Measurements from ENCODE around the gene NDOR1.

NDOR1 gene

GRCh38 chr9:137206602-137207001, 1.1 kb downstream of the NDOR1 start:
- no peak overlapping the region for H3K14ac ChIP-seq (ENCODE audit: low read length)
- no peak overlapping the region for H2AFZ ChIP-seq (ENCODE audit: insufficient read depth, low read length, poor library complexity)
- H4K8ac ChIP-seq (ENCODE audit: low read depth, low read length): peak overlapping the region; percentile 99
- no peak overlapping the region for H2BK5ac ChIP-seq (ENCODE audit: low read depth, low read length, poor library complexity)
- DNase-seq: no peak
- no peak overlapping the region for H4K91ac ChIP-seq (ENCODE audit: low read depth, low read length)
- H3K79me2 ChIP-seq (ENCODE audit: control insufficient read depth, insufficient read depth, low read length, poor library complexity): peaks cover 16% of the 10 kb centered on the region
- no peak overlapping the region for H4K12ac ChIP-seq (ENCODE audit: low read depth, low read length)
- H3K9me3 ChIP-seq (ENCODE audit: insufficient read depth, low read depth, low read length): no peaks in the 10 kb centered on the region
- no peaks in the 10 kb centered on the region for H3K27me3 ChIP-seq (ENCODE audit: insufficient read depth, low read length)
- H3K4me2 ChIP-seq (ENCODE audit: low read length): peak overlapping the region; percentile 85
- no peak overlapping the region for H3K27ac ChIP-seq (ENCODE audit: low read depth, low read length)
- H2AK5ac ChIP-seq (ENCODE audit: low read length): no peak overlapping the region
- H3K18ac ChIP-seq (ENCODE audit: low read length): no peak overlapping the region
- H3K4me3 ChIP-seq (ENCODE audit: low read depth, low read length): no peak overlapping the region
- no CpG with 5 or more reads among the region's 7 CpGs for WGBS (ENCODE audit: extremely low coverage, insufficient coverage, insufficient read length)
- H3K4me1 ChIP-seq (ENCODE audit: control insufficient read depth in 1 of 2, insufficient read depth in 2 of 2, low read length in 2 of 2): peaks cover 13 to 15% of the 10 kb centered on the region in 2 experiments
- H3K79me1 ChIP-seq (ENCODE audit: low read length): peaks cover 4% of the 10 kb centered on the region
- H2BK120ac ChIP-seq (ENCODE audit: insufficient read depth, low read length, poor library complexity): no peak overlapping the region
- peaks cover 12 to 20% of the 10 kb centered on the region in 2 experiments for H3K36me3 ChIP-seq (ENCODE audit: control insufficient read depth in 1 of 2, insufficient read depth in 2 of 2, low read length in 2 of 2)
- no peak overlapping the region for H3K23ac ChIP-seq (ENCODE audit: low read length)
- peak overlapping the region; percentile 96 for H3K4ac ChIP-seq (ENCODE audit: low read depth, low read length)
- no peak overlapping the region for H3K9ac ChIP-seq (ENCODE audit: low read length)
- H2BK12ac ChIP-seq (ENCODE audit: low read length): no peak overlapping the region

DNA sequence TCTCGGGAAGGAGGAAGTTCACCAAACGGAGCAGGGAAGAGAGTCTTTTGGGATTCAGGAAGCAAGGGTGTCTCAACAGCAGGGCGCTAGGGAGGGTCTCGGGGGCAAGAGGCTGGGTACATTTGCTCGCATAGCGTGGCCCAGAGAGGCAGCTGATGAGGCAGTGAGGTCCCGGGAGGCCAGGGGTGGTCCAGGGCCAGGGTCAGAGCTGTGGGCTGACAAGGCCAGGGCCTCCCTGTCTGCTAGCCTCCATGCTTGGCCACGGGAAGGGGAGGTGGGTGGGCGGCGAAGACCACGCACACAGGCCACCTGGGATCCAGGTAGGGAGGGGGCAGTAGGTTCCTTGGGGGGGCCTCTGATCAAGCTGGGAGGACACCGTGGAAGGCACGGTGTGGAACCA, 6.0 kb downstream of the NDOR1 start:
- Histone ChIP-seq H2BK5ac (ENCODE audit: low read depth, low read length, poor library complexity) (no peak overlapping the region), H3K4ac (ENCODE audit: low read depth, low read length) (no peak overlapping the region), H3K4me3 (ENCODE audit: low read depth, low read length) (no peak overlapping the region), H3K27me3 (ENCODE audit: insufficient read depth, low read length) (no peaks in the 10 kb centered on the region), H4K91ac (ENCODE audit: low read depth, low read length) (no peak overlapping the region), H4K8ac (ENCODE audit: low read depth, low read length) (no peak overlapping the region), H3K14ac (ENCODE audit: low read length) (no peak overlapping the region), H3K9me3 (ENCODE audit: insufficient read depth, low read depth, low read length) (no peaks in the 10 kb centered on the region), H2BK12ac (ENCODE audit: low read length) (no peak overlapping the region), H2AK5ac (ENCODE audit: low read length) (no peak overlapping the region), H3K4me1 (ENCODE audit: control insufficient read depth in 1 of 2, insufficient read depth in 2 of 2, low read length in 2 of 2) (peaks cover under 1 to 2% of the 10 kb centered on the region in 2 experiments), H3K23ac (ENCODE audit: low read length) (no peak overlapping the region), H3K79me2 (ENCODE audit: control insufficient read depth, insufficient read depth, low read length, poor library complexity) (peaks cover under 1% of the 10 kb centered on the region), H3K36me3 (ENCODE audit: control insufficient read depth in 1 of 2, insufficient read depth in 2 of 2, low read length in 2 of 2) (peaks cover 55 to 68% of the 10 kb centered on the region in 2 experiments), H3K79me1 (ENCODE audit: low read length) (no peaks in the 10 kb centered on the region), H3K4me2 (ENCODE audit: low read length) (no peak overlapping the region), H4K12ac (ENCODE audit: low read depth, low read length) (no peak overlapping the region), H3K18ac (ENCODE audit: low read length) (no peak overlapping the region), H2AFZ (ENCODE audit: insufficient read depth, low read length, poor library complexity) (no peak overlapping the region), H3K9ac (ENCODE audit: low read length) (no peak overlapping the region), H2BK120ac (ENCODE audit: insufficient read depth, low read length, poor library complexity) (no peak overlapping the region), H3K27ac (ENCODE audit: low read depth, low read length) (no peak overlapping the region)
- DNase-seq: no peak
- WGBS (ENCODE audit: extremely low coverage, insufficient coverage, insufficient read length): no CpG with 5 or more reads among the region's 13 CpGs

DNA sequence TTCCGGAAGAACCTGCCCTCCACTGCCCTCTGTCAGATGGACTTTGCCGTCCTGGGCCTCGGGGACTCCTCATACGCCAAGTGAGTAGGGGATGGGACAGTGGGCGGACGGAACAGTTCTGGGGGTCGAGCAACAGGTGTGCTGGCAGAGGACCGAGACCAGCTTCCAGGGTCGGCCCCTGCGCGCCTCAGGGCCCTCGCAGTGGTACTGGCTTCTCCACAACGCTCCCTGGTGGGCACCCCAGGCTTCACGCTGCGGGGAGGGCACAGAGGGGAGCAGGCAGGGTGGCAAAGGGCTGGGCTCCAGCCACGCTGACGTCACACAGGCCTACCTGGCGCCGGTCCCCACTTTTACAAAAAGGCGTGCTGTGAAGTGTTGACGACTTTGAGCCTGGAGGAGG, 7.0 kb downstream of the NDOR1 start:
- Histone ChIP-seq H2AK5ac (ENCODE audit: low read length) (no peak overlapping the region), H3K9me3 (ENCODE audit: insufficient read depth, low read depth, low read length) (no peaks in the 10 kb centered on the region), H3K9ac (ENCODE audit: low read length) (no peak overlapping the region), H3K79me1 (ENCODE audit: low read length) (no peaks in the 10 kb centered on the region), H4K91ac (ENCODE audit: low read depth, low read length) (no peak overlapping the region), H3K27ac (ENCODE audit: low read depth, low read length) (no peak overlapping the region), H2AFZ (ENCODE audit: insufficient read depth, low read length, poor library complexity) (no peak overlapping the region), H3K27me3 (ENCODE audit: insufficient read depth, low read length) (no peaks in the 10 kb centered on the region), H3K18ac (ENCODE audit: low read length) (no peak overlapping the region), H4K8ac (ENCODE audit: low read depth, low read length) (no peak overlapping the region), H3K4me2 (ENCODE audit: low read length) (no peak overlapping the region), H3K4me3 (ENCODE audit: low read depth, low read length) (no peak overlapping the region), H2BK120ac (ENCODE audit: insufficient read depth, low read length, poor library complexity) (no peak overlapping the region), H4K12ac (ENCODE audit: low read depth, low read length) (no peak overlapping the region), H3K4ac (ENCODE audit: low read depth, low read length) (no peak overlapping the region), H3K4me1 (ENCODE audit: control insufficient read depth in 1 of 2, insufficient read depth in 2 of 2, low read length in 2 of 2) (peaks cover 6% of the 10 kb centered on the region in 2 experiments), H2BK12ac (ENCODE audit: low read length) (no peak overlapping the region), H3K14ac (ENCODE audit: low read length) (no peak overlapping the region), H3K79me2 (ENCODE audit: control insufficient read depth, insufficient read depth, low read length, poor library complexity) (no peaks in the 10 kb centered on the region), H2BK5ac (ENCODE audit: low read depth, low read length, poor library complexity) (no peak overlapping the region), H3K23ac (ENCODE audit: low read length) (no peak overlapping the region), H3K36me3 (ENCODE audit: control insufficient read depth in 1 of 2, insufficient read depth in 2 of 2, low read length in 2 of 2) (peaks cover 59 to 66% of the 10 kb centered on the region in 2 experiments)
- no CpG with 5 or more reads among the region's 21 CpGs for WGBS (ENCODE audit: extremely low coverage, insufficient coverage, insufficient read length)
- DNase-seq: no peak

DNA sequence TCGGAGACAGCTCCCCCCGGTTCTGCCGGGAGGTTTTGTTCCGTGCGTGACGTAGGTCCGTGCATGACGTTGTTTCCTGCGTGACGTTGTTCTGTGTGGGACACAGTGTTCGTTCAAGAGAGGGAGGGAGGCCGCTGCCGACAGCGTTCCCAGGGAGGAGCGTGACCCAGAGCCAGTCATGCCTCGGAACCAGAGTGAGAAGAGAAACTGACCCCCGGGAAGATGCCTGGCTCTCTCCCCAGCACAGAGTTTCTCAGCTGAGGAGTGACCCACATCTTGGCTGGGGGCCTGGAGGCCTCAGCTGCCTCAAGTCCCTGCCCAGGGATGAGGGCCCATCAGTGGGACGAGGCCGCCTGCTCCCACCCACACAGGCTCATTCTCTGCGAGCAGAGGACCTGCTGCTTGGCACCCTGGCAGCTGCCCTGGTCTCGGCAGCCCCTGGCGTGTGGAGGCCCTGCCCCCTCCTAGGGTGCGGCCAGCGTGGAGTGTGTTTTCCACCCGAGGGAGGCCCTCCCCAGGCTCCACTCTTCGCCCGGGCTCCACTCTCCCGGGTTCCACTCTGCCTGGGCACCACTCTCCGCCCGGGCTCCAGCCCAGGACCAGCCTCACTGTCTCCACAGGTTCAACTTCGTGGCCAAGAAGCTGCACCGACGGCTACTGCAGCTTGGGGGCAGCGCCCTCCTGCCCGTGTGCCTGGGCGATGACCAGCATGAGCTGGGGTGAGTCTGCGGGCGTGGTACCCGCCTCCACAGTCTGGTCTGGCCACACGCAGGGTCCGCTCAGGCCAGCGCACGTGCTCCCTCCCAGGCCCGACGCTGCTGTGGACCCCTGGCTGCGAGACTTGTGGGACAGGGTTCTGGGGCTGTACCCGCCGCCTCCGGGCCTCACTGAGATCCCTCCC, 7.9 kb downstream of the NDOR1 start:
- Histone ChIP-seq H2AFZ (ENCODE audit: insufficient read depth, low read length, poor library complexity) (no peak overlapping the region), H3K27ac (ENCODE audit: low read depth, low read length) (no peak overlapping the region), H3K79me2 (ENCODE audit: control insufficient read depth, insufficient read depth, low read length, poor library complexity) (no peaks in the 10 kb centered on the region), H3K4me3 (ENCODE audit: low read depth, low read length) (no peak overlapping the region), H4K91ac (ENCODE audit: low read depth, low read length) (no peak overlapping the region), H3K4ac (ENCODE audit: low read depth, low read length) (no peak overlapping the region), H2AK5ac (ENCODE audit: low read length) (no peak overlapping the region), H4K12ac (ENCODE audit: low read depth, low read length) (no peak overlapping the region), H2BK12ac (ENCODE audit: low read length) (no peak overlapping the region), H2BK5ac (ENCODE audit: low read depth, low read length, poor library complexity) (no peak overlapping the region), H2BK120ac (ENCODE audit: insufficient read depth, low read length, poor library complexity) (no peak overlapping the region), H3K4me1 (ENCODE audit: control insufficient read depth in 1 of 2, insufficient read depth in 2 of 2, low read length in 2 of 2) (peaks cover 6 to 9% of the 10 kb centered on the region in 2 experiments), H3K4me2 (ENCODE audit: low read length) (no peak overlapping the region), H3K23ac (ENCODE audit: low read length) (no peak overlapping the region), H3K36me3 (ENCODE audit: control insufficient read depth in 1 of 2, insufficient read depth in 2 of 2, low read length in 2 of 2) (peaks cover 61 to 65% of the 10 kb centered on the region in 2 experiments), H4K8ac (ENCODE audit: low read depth, low read length) (no peak overlapping the region), H3K9me3 (ENCODE audit: insufficient read depth, low read depth, low read length) (no peaks in the 10 kb centered on the region), H3K79me1 (ENCODE audit: low read length) (no peaks in the 10 kb centered on the region), H3K18ac (ENCODE audit: low read length) (no peak overlapping the region), H3K14ac (ENCODE audit: low read length) (no peak overlapping the region), H3K9ac (ENCODE audit: low read length) (no peak overlapping the region), H3K27me3 (ENCODE audit: insufficient read depth, low read length) (no peaks in the 10 kb centered on the region)
- WGBS (ENCODE audit: extremely low coverage, insufficient coverage, insufficient read length): no CpG with 5 or more reads among the region's 49 CpGs
- no peak for DNase-seq

Measured in trophoblast cell (in vitro differentiated cells and primary cell).